Heart right ventricle (tissue), 16 donors: ENCODE results near the gene ERCC8. TPM values are rescaled to one million over a fixed set of nuclear protein-coding genes. Genes with fewer than 3 reads are reported as not detected.

ENCODE experiments used
- ATAC-seq, 8 donors: fragments of 200-7000 bp; cut with Tn5 transposase; one replicate each; pipeline ENCODE4 v1.9.1; 2020; ENCODE audit warnings: mild to moderate bottlenecking in 8 of 8, moderate library complexity in 8 of 8, moderate number of reproducible peaks in 1 of 8
- DNase-seq, 2 donors: peaks; one replicate each; pipeline ENCODE4 v3.0.0-alpha.2; 2020
- H3K27ac ChIP-seq, 10 donors: fragments of 200-600 bp; sonication (generic) in 2 of 10; one replicate each; pipeline versions ENCODE4 v1.5.0 to v1.8.0; 2020 to 2022; ENCODE audit warnings: mild to moderate bottlenecking in 3 of 10
- H3K27me3 ChIP-seq, 7 donors: fragments of 200-600 bp; one replicate each; pipeline ENCODE4 v1.8.0; 2021 to 2022; ENCODE audit warnings: mild to moderate bottlenecking in 2 of 7
- H3K36me3 ChIP-seq, 9 donors: fragments of 200-600 bp; sonication (generic) in 1 of 9; one replicate each; pipeline versions ENCODE4 v1.5.0 to v1.8.0; 2020 to 2022; ENCODE audit warnings: mild to moderate bottlenecking in 2 of 9
- H3K4me1 ChIP-seq, 9 donors: fragments of 200-600 bp; sonication (generic) in 1 of 9; one replicate each; pipeline versions ENCODE4 v1.5.0 to v1.8.0; 2020 to 2022; ENCODE audit warnings: mild to moderate bottlenecking in 4 of 9
- H3K4me3 ChIP-seq, 10 donors: fragments of 200-600 bp; sonication (generic) in 2 of 10; one replicate each; pipeline versions ENCODE4 v1.5.0 to v1.8.0; 2020 to 2022; ENCODE audit warnings: mild to moderate bottlenecking in 7 of 10, moderate library complexity in 2 of 10
- H3K9me3 ChIP-seq, 11 donors: fragments of 200-600 bp in 10 of 11; sonication (generic) in 2 of 11; one replicate each; pipeline versions ENCODE4 v1.5.0 to v1.8.0; 2013 to 2022; ENCODE audit warnings: mild to moderate bottlenecking in 2 of 11, control low read depth in 1 of 11, moderate library complexity in 1 of 11
- WGBS, 2 donors: extraction: QIAGEN DNeasy Blood & Tissue Kit; methylation state at CpG; one replicate each; pipeline ENCODE4 v1.1.7; 2013; ENCODE audit warnings: inconsistent platforms in 1 of 2; 5-methylcytosine and 5-hydroxymethylcytosine counted together
- intact Hi-C, 10 donors: fragments of 100-400 bp; cut with DNase I; formaldehyde crosslinking; loops; one replicate each; pipeline versions ENCODE4 v1.11.1 to v1.14.2; 2022
- polyA plus RNA-seq, 2 donors: library from polyadenylated mRNA; stranded (reverse); fragments of 200-250 nt; gene quantifications; one replicate each; pipeline ENCODE4 v1.2.3, GENCODE V29; 2013
- total RNA-seq, 10 donors: library from RNA; stranded (reverse); fragmentation: NEBNext Ultra II Directional in 3 of 10; extraction: Animal tissue kit (Norgen Biotek cat#: 25700) in 3 of 10; gene quantifications; one replicate each; pipeline versions ENCODE4 v1.2.1 to v1.2.4, GENCODE V29; 2021 to 2023
- TF ChIP-seq, protein P1 (sequence below), 9 donors: fragments of 200-600 bp; sonication (generic) in 2 of 9; IDR thresholded peaks; one replicate each; pipeline versions ENCODE4 v1.5.0 to v1.8.0; 2021 to 2022; ENCODE audit warnings: antibody characterized with exemption in 9 of 9, mild to moderate bottlenecking in 5 of 9, moderate library complexity in 1 of 9
- donor health status: Arrhythmogenic right ventricular cardiomyopathy.
- donor health status: ischemic (EF 13 %, LVEDD 7.1; RV severe dilation, severe dysfunction).
- donor health status: healthy with polysubstance abuse.
- donor health status: DM: no; HTN: yes; CAD: no.
- donor health status: DM: no; HTN: no; CAD: no.
- donor health status: ischemic (EF 25% LVEDD 6.9; RV normal size, moderate dysfunction).
- donor health status: ischemic (EF 25% LVEDD 5.7; RV mildly dilated, moderate dysfunction).
- donor health status: healthy.
- donor health status: DM: yes; HTN: yes; CAD: no.
- donor health status: Ischemic cardiomyopathy.
- donor health status: ischemic (EF 35%, LVEDD 5.7; RV mildly dilated, moderate dysfunction).
- donor health status: nonischemic (EF 11% LVEDD 7.7; RV severe dilation, severe dysfunction).
- donor health status: DM: yes; HTN: yes; CAD: no.
- donor health status: PGD.
- donor health status: ischemic (EF 29% LVEDD 5.4; RV normal size, mild dysfunction).
- donor health status: nonischemic (EF 23%, LVEDD 6.1; RV moderate dilation, normal function).

The ERCC8 gene
- total and polyA plus RNA-seq, 12 donors = 4.1 to 8.3 (median 6.0) TPM

DNA sequence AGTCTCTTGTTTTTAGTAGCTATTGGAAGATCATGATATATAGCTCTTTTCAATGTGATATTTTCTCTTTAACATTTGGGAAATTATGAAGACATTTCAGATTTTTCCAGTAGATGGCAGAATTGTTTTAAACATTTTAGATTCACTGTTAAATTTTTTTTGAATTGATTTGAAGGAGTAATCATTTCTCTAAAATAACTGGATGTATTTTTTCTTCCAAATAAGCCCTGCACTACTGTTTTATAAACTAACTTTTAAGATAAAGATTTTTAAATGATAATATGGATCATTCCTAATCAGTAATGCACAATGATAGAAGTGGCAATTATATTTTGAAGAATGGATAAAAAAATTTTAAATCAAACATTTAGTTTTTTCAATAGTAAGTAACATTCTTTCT, 14.3 kb upstream of the ERCC8 start:
- Histone ChIP-seq H3K9me3 (peaks cover 0 to 16% (median 8%) of the 10 kb centered on the region in 11 donors), H3K4me1 (peaks cover 0 to 16% (median 5%) of the 10 kb centered on the region in 9 donors), H3K4me3 (no peak overlapping the region), H3K27ac (no peak overlapping the region), H3K36me3 (no peaks in the 10 kb centered on the region), H3K27me3 (no peaks in the 10 kb centered on the region)
- DNase-seq (no peak), ATAC-seq (no peak)
- intact Hi-C loops = loop anchor here in 5 of 10 donors (5.0 to 10.0 kb wide), 5 partner anchors 376 to 856 kb away; partner anchors contain the start of gene ZSWIM6 (in 1 of the 5)
- TF ChIP-seq, protein P1, sequence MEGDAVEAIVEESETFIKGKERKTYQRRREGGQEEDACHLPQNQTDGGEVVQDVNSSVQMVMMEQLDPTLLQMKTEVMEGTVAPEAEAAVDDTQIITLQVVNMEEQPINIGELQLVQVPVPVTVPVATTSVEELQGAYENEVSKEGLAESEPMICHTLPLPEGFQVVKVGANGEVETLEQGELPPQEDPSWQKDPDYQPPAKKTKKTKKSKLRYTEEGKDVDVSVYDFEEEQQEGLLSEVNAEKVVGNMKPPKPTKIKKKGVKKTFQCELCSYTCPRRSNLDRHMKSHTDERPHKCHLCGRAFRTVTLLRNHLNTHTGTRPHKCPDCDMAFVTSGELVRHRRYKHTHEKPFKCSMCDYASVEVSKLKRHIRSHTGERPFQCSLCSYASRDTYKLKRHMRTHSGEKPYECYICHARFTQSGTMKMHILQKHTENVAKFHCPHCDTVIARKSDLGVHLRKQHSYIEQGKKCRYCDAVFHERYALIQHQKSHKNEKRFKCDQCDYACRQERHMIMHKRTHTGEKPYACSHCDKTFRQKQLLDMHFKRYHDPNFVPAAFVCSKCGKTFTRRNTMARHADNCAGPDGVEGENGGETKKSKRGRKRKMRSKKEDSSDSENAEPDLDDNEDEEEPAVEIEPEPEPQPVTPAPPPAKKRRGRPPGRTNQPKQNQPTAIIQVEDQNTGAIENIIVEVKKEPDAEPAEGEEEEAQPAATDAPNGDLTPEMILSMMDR (IDR thresholded peaks at IDR 0.05) = peak in 7 of 9 donors; percentile 22 to 62 (median 48)

DNA sequence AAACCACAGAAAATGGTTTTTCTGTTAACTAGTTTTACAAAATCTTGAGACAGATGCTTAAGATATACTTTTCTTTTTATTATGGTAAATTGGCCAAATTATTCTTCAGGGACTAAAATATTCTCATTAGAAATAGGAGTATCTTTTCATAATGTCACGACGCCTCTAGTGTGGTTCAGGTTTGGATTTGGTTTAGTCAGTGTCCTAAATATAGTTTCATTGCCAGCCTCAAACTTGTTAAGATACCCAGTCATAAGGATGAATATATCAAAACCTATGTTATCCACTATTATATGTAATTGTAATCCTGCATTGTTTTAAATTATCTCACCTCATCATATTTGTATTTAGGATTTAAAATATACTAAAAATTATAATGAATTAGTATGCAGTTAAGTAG, 13.8 kb upstream of the ERCC8 start:
- no peaks in the 10 kb centered on the region for H3K36me3 ChIP-seq
- H3K4me3 ChIP-seq = no peak overlapping the region
- WGBS, 2 donors = 67 to 79% methylated on average over 2 of the region's 2 CpGs
- DNase-seq = no peak
- peaks cover 0 to 16% (median 8%) of the 10 kb centered on the region in 11 donors for H3K9me3 ChIP-seq
- intact Hi-C loops = loop anchor here in 5 of 10 donors (5.0 to 10.0 kb wide), 5 partner anchors 376 to 856 kb away; partner anchors contain the start of gene ZSWIM6 (in 1 of the 5)
- no peaks in the 10 kb centered on the region for H3K27me3 ChIP-seq
- no peak overlapping the region for H3K27ac ChIP-seq
- H3K4me1 ChIP-seq = peaks cover 0 to 16% (median 5%) of the 10 kb centered on the region in 9 donors
- ATAC-seq = peak in 1 of 8 donors; percentile 55
- TF ChIP-seq, protein P1 (IDR thresholded peaks at IDR 0.05) = no peak

DNA sequence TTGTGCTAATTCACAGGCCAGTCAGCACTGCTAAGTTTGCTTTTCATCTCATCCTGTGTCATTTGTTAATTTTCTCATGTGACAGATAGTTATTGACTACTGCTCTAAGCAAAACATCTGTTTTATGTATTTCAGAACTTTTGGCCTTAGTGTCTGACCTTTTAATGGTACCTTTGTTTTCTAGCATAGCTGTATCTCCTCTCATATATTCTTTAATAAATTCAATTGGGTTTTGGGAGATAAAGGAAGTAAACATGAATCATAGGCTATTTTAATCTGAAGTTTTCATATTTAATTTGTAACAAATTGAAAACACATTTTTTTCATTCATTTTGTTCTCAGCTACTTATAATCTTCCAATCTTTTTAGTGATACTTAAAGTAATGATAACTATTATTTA, 13.2 kb upstream of the ERCC8 start:
- H3K9me3 ChIP-seq = peaks cover 0 to 16% (median 8%) of the 10 kb centered on the region in 11 donors
- TF ChIP-seq, protein P1 (IDR thresholded peaks at IDR 0.05) = no peak
- peaks cover 0 to 16% (median 5%) of the 10 kb centered on the region in 9 donors for H3K4me1 ChIP-seq
- no peaks in the 10 kb centered on the region for H3K36me3 ChIP-seq
- DNase-seq (no peak), ATAC-seq (no peak)
- no peak overlapping the region for H3K27ac ChIP-seq
- no peaks in the 10 kb centered on the region for H3K27me3 ChIP-seq
- H3K4me3 ChIP-seq = no peak overlapping the region
- intact Hi-C loops = loop anchor here in 5 of 10 donors (5.0 to 10.0 kb wide), 5 partner anchors 377 to 857 kb away; partner anchors contain the start of gene ZSWIM6 (in 1 of the 5)

DNA sequence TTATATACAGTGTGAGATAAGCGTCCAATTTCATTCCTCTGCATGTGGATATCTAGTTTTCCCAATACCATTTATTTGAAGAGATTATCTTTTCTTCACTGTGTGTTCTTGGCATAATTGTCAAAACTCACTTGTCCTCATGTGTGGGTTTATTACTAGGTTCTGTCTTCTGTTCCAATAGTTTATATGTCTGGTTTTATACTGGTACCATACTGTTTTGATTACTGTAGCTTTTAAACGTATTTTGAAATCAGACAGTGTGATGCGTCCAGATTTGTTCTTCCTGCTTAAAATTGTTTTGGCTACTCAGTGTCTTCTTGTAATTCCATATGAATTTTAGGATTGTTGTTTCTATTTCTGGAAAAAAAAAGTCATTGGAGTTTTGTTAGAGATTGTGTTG, 10.4 kb upstream of the ERCC8 start:
- 95 to 97% methylated on average over 3 of the region's 3 CpGs for WGBS, 2 donors
- DNase-seq = no peak
- Histone ChIP-seq H3K36me3 (no peaks in the 10 kb centered on the region), H3K4me3 (no peak overlapping the region), H3K4me1 (peaks cover 0 to 16% (median 5%) of the 10 kb centered on the region in 9 donors), H3K27ac (no peak overlapping the region), H3K9me3 (peaks cover 0 to 16% (median 8%) of the 10 kb centered on the region in 11 donors), H3K27me3 (no peaks in the 10 kb centered on the region)
- no peak for ATAC-seq
- TF ChIP-seq, protein P1 (IDR thresholded peaks at IDR 0.05) = no peak
- intact Hi-C loops = loop anchor here in 5 of 10 donors (5.0 to 10.0 kb wide), 5 partner anchors 380 to 860 kb away; partner anchors contain the start of gene ZSWIM6 (in 1 of the 5)
